ENCODE data around the gene SYNE1. TPM values are rescaled to one million over a fixed set of nuclear protein-coding genes. Genes with fewer than 3 reads are reported as not detected.
A peak's percentile ranks its signal among the peaks of the same experiment; 100 is the strongest.

Gene SYNE1
- total RNA-seq, 1 experiment from 2014 or later = 6.5 TPM

GRCh38 chr6:152312434-152312833, 324.7 kb downstream of the SYNE1 start:
- ChIA-PET POLR2A (no interaction called here), CTCF (no interaction called here)
- TF ChIP-seq FOXJ3 (CRISPR knock-in tag; IDR thresholded peaks at IDR 0.05; ENCODE audit: borderline replicate concordance) (no peak), HMGA2 (CRISPR knock-in tag; IDR thresholded peaks at IDR 0.05) (peak; percentile 94; the same call in 1 of the 2 replicates), ZNF317 (CRISPR knock-in tag; IDR thresholded peaks at IDR 0.05; ENCODE audit: borderline replicate concordance, low read depth) (no peak), NR3C1 (CRISPR knock-in tag; conservative IDR thresholded peaks at IDR 0.05; ENCODE audit: low read depth) (no peak), IRF2 (CRISPR knock-in tag; IDR thresholded peaks at IDR 0.05; ENCODE audit: borderline replicate concordance, low read depth) (no peak), E2F4 (CRISPR knock-in tag; IDR thresholded peaks at IDR 0.05; ENCODE audit: borderline replicate concordance, low read depth) (no peak), ELF4 (CRISPR knock-in tag; IDR thresholded peaks at IDR 0.05; ENCODE audit: low read depth) (no peak)
- TF ChIP-seq, protein P1, sequence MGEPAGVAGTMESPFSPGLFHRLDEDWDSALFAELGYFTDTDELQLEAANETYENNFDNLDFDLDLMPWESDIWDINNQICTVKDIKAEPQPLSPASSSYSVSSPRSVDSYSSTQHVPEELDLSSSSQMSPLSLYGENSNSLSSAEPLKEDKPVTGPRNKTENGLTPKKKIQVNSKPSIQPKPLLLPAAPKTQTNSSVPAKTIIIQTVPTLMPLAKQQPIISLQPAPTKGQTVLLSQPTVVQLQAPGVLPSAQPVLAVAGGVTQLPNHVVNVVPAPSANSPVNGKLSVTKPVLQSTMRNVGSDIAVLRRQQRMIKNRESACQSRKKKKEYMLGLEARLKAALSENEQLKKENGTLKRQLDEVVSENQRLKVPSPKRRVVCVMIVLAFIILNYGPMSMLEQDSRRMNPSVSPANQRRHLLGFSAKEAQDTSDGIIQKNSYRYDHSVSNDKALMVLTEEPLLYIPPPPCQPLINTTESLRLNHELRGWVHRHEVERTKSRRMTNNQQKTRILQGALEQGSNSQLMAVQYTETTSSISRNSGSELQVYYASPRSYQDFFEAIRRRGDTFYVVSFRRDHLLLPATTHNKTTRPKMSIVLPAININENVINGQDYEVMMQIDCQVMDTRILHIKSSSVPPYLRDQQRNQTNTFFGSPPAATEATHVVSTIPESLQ (CRISPR knock-in tag; IDR thresholded peaks at IDR 0.05) = no peak
- Mint-ChIP-seq H3K4me1 (peaks cover 9% of the 10 kb centered on the region), H3K36me3 (no peaks in the 10 kb centered on the region), H3K27ac (no peak overlapping the region), H3K9me3 (no peaks in the 10 kb centered on the region), H3K4me3 (no peak overlapping the region), H3K27me3 (ENCODE audit: low read depth) (no peaks in the 10 kb centered on the region)
- no peak for ATAC-seq
- DNase-seq (ENCODE audit: low spot score) = no peak

GRCh38 chr6:152310371-152310954, 326.7 kb downstream of the SYNE1 start:
- Mint-ChIP-seq H3K27ac (no peak overlapping the region), H3K9me3 (no peaks in the 10 kb centered on the region), H3K4me1 (peaks cover 9% of the 10 kb centered on the region), H3K27me3 (ENCODE audit: low read depth) (no peaks in the 10 kb centered on the region), H3K36me3 (no peaks in the 10 kb centered on the region), H3K4me3 (no peak overlapping the region)
- POLR2A ChIA-PET = no interaction called here
- no peak for TF ChIP-seq EMX1 (CRISPR knock-in tag; IDR thresholded peaks at IDR 0.05)
- TF ChIP-seq MXD4 (CRISPR knock-in tag; IDR thresholded peaks at IDR 0.05; ENCODE audit: borderline replicate concordance) = no peak
- TF ChIP-seq, protein P2, sequence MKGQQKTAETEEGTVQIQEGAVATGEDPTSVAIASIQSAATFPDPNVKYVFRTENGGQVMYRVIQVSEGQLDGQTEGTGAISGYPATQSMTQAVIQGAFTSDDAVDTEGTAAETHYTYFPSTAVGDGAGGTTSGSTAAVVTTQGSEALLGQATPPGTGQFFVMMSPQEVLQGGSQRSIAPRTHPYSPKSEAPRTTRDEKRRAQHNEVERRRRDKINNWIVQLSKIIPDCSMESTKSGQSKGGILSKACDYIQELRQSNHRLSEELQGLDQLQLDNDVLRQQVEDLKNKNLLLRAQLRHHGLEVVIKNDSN (CRISPR knock-in tag; IDR thresholded peaks at IDR 0.05) = no peak
- TF ChIP-seq JUN (CRISPR knock-in tag; IDR thresholded peaks at IDR 0.05) = no peak
- TF ChIP-seq CTCF (IDR thresholded peaks at IDR 0.05) = no peak
- TF ChIP-seq ETV6 (CRISPR knock-in tag; IDR thresholded peaks at IDR 0.05) = no peak
- TF ChIP-seq MLX (CRISPR knock-in tag; IDR thresholded peaks at IDR 0.05) = no peak
- TF ChIP-seq ZNF416 (CRISPR knock-in tag; IDR thresholded peaks at IDR 0.05) = no peak
- no peak for TF ChIP-seq FOXP4 (CRISPR knock-in tag; IDR thresholded peaks at IDR 0.05)
- TF ChIP-seq ZNF317 (CRISPR knock-in tag; IDR thresholded peaks at IDR 0.05; ENCODE audit: borderline replicate concordance, low read depth) = no peak
- TF ChIP-seq TP53 (CRISPR knock-in tag; IDR thresholded peaks at IDR 0.05) = no peak
- TF ChIP-seq FOXJ3 (CRISPR knock-in tag; IDR thresholded peaks at IDR 0.05; ENCODE audit: borderline replicate concordance) = no peak
- TF ChIP-seq, protein P3, sequence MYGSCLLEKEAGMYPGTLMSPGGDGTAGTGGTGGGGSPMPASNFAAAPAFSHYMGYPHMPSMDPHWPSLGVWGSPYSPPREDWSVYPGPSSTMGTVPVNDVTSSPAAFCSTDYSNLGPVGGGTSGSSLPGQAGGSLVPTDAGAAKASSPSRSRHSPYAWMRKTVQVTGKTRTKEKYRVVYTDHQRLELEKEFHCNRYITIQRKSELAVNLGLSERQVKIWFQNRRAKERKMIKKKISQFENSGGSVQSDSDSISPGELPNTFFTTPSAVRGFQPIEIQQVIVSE (CRISPR knock-in tag; IDR thresholded peaks at IDR 0.05; ENCODE audit: borderline replicate concordance) = no peak
- TF ChIP-seq MYBL2 (CRISPR knock-in tag; IDR thresholded peaks at IDR 0.05) = no peak
- TF ChIP-seq, protein P4, sequence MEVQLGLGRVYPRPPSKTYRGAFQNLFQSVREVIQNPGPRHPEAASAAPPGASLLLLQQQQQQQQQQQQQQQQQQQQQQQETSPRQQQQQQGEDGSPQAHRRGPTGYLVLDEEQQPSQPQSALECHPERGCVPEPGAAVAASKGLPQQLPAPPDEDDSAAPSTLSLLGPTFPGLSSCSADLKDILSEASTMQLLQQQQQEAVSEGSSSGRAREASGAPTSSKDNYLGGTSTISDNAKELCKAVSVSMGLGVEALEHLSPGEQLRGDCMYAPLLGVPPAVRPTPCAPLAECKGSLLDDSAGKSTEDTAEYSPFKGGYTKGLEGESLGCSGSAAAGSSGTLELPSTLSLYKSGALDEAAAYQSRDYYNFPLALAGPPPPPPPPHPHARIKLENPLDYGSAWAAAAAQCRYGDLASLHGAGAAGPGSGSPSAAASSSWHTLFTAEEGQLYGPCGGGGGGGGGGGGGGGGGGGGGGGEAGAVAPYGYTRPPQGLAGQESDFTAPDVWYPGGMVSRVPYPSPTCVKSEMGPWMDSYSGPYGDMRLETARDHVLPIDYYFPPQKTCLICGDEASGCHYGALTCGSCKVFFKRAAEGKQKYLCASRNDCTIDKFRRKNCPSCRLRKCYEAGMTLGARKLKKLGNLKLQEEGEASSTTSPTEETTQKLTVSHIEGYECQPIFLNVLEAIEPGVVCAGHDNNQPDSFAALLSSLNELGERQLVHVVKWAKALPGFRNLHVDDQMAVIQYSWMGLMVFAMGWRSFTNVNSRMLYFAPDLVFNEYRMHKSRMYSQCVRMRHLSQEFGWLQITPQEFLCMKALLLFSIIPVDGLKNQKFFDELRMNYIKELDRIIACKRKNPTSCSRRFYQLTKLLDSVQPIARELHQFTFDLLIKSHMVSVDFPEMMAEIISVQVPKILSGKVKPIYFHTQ (CRISPR knock-in tag; IDR thresholded peaks at IDR 0.05) = no peak
- no peak for TF ChIP-seq SMAD3 (CRISPR knock-in tag; IDR thresholded peaks at IDR 0.05; ENCODE audit: borderline replicate concordance)
- no peak for TF ChIP-seq GTF2I (CRISPR knock-in tag; conservative IDR thresholded peaks at IDR 0.05)
- DNase-seq (ENCODE audit: low spot score) (no peak), ATAC-seq (no peak)
- CTCF ChIA-PET = no interaction called here

Measured in WTC11 (cell line).